Stimulated activated CD8-positive, alpha-beta memory T cell treated with anti-CD3 and anti-CD28 coated beads, Interleukin-15, amount 100 ng/mL, for 24 hours (primary cell): ENCODE measurements around the gene UPB1.
"Not testable (repeated sequence)": the region's sequence is repeated elsewhere in the genome, so short reads cannot be mapped to it uniquely, and the experiment has no call there.

ENCODE experiments used
- DNase-seq: peaks from one replicate; pipeline ENCODE4 v3.0.0-alpha.2; 2020; ENCODE audit warnings: low read depth

The UPB1 gene

GRCh38 chr22:24535348-24535747 is 40.2 kb downstream of the UPB1 start:
- no peak for DNase-seq

GRCh38 chr22:24536089-24536488 is 41.0 kb downstream of the UPB1 start:
- DNase-seq: no peak

GRCh38 chr22:24540470-24540869 is 45.3 kb downstream of the UPB1 start:
- DNase-seq: no peak

- no peak for DNase-seq
These were observed 46.8 kb downstream of the UPB1 start for GRCh38 chr22:24541681-24542515.

GRCh38 chr22:24542641-24543040 is 47.5 kb downstream of the UPB1 start:
- DNase-seq: no peak

- DNase-seq: no peak
These were observed 48.1 kb downstream of the UPB1 start for GRCh38 chr22:24543185-24543601.

- no peak for DNase-seq
These were observed 48.6 kb downstream of the UPB1 start for GRCh38 chr22:24543679-24544243.

GRCh38 chr22:24548812-24549211 is 53.7 kb downstream of the UPB1 start:
- DNase-seq: no peak

- no peak for DNase-seq
These were observed 55.1 kb downstream of the UPB1 start for GRCh38 chr22:24550028-24550901.

GRCh38 chr22:24550902-24551435 is 55.8 kb downstream of the UPB1 start:
- DNase-seq: no peak

GRCh38 chr22:24552503-24553286 is 57.6 kb downstream of the UPB1 start:
- not testable (repeated sequence) for DNase-seq

GRCh38 chr22:24553597-24554312 is 58.6 kb downstream of the UPB1 start:
- DNase-seq: no peak

GRCh38 chr22:24554313-24555164 is 59.4 kb downstream of the UPB1 start, which contains the start of gene GUCD1:
Gene GUCD1, minus strand, starts transcription at chr22:24555138. Its CDS starts 147 bp downstream, at chr22:24554991.
- DNase-seq: no peak

- DNase-seq: peak; percentile 99
These were observed 60.3 kb downstream of the UPB1 start, which contains the start of gene SNRPD3 for GRCh38 chr22:24555165-24556039. Gene SNRPD3, plus strand, starts transcription at chr22:24555999. Its CDS starts 1,676 bp downstream, at chr22:24557675.

GRCh38 chr22:24559471-24559870 is 64.3 kb downstream of the UPB1 start:
- DNase-seq: no peak

GRCh38 chr22:24563246-24563645 is 68.1 kb downstream of the UPB1 start:
- no peak for DNase-seq

- no peak for DNase-seq
These were observed 69.4 kb downstream of the UPB1 start for GRCh38 chr22:24564376-24565058.

GRCh38 chr22:24565077-24565476 is 69.9 kb downstream of the UPB1 start:
- no peak for DNase-seq
